OCI-LY3 (cell line): Measurements from ENCODE around the gene AURKA.

Experiments used
- H2AFZ ChIP-seq: fragments of 200-600, 300-600 bp; shearing (Covaris generic); 2 replicates; pipeline ENCODE4 v1.6.0; 2014; ENCODE audit warnings: antibody characterized with exemption, low read depth, low read length
- H3K27ac ChIP-seq: fragments of 200-600, 300-600 bp; sonication (generic); 2 replicates; pipeline ENCODE4 v1.5.1; 2014; ENCODE audit warnings: mild to moderate bottlenecking, low read length, moderate library complexity, mixed read lengths
- H3K27me3 ChIP-seq: fragments of 200-600, 300-600 bp; sonication (generic); 2 replicates; pipeline ENCODE4 v1.6.1; 2014; ENCODE audit warnings: low read depth, low read length, mixed read lengths
- H3K36me3 ChIP-seq: fragments of 200-600, 300-600 bp; sonication (generic); replicated peaks from 2 replicates; pipeline ENCODE3; 2014; ENCODE audit warnings: low read depth, low read length, mixed read lengths
- H3K4me1 ChIP-seq: fragments of 300-600, 200-600 bp; sonication (generic); 2 replicates; pipeline ENCODE4 v1.6.1; 2014; ENCODE audit warnings: low read length, mixed read lengths
- H3K4me2 ChIP-seq: fragments of 200-600, 300-600 bp; sonication (generic); 2 replicates; pipeline ENCODE4 v1.6.1; 2014; ENCODE audit warnings: low read length, mixed read lengths
- H3K4me3 ChIP-seq: fragments of 300-600, 200-600 bp; sonication (generic); 2 replicates; pipeline ENCODE4 v1.5.1; 2014; ENCODE audit warnings: antibody characterized with exemption, mild to moderate bottlenecking, low read length, moderate library complexity
- H3K79me2 ChIP-seq: fragments of 300-600, 200-600 bp; shearing (Covaris generic); 2 replicates; pipeline ENCODE4 v1.6.1; 2014; ENCODE audit warnings: mild to moderate bottlenecking, low read length, mixed read lengths
- H3K9ac ChIP-seq: fragments of 300-600, 200-600 bp; shearing (Covaris generic); 2 replicates; pipeline ENCODE4 v1.6.0; 2014; ENCODE audit warnings: mild to moderate bottlenecking, low read length, moderate library complexity
- H3K9me3 ChIP-seq: fragments of 200-600, 300-600 bp; shearing (Covaris generic); 2 replicates; pipeline ENCODE4 v1.6.1; 2014; ENCODE audit warnings: low read length, mixed read lengths; ENCODE audit not compliant: insufficient read depth
- H4K20me1 ChIP-seq: fragments of 200-600, 300-600 bp; sonication (generic); 2 replicates; pipeline ENCODE4 v1.6.1; 2016; ENCODE audit warnings: low read length, mixed read lengths; ENCODE audit not compliant: insufficient read depth
- EZH2phosphoT487 ChIP-seq: fragments of 200-600 bp; shearing (Covaris generic); IDR thresholded peaks from 2 replicates; pipeline ENCODE4 v1.6.1; 2018; ENCODE audit warnings: antibody characterized with exemption, mixed run types, low read depth
- TF ChIP-seq, protein P1 (sequence below): fragments of 200-600, 300-600 bp; sonication (generic); IDR thresholded peaks from 2 replicates; pipeline ENCODE4 v1.5.1; 2014; ENCODE audit warnings: antibody characterized with exemption, low read length, low read depth

The AURKA gene

DNA sequence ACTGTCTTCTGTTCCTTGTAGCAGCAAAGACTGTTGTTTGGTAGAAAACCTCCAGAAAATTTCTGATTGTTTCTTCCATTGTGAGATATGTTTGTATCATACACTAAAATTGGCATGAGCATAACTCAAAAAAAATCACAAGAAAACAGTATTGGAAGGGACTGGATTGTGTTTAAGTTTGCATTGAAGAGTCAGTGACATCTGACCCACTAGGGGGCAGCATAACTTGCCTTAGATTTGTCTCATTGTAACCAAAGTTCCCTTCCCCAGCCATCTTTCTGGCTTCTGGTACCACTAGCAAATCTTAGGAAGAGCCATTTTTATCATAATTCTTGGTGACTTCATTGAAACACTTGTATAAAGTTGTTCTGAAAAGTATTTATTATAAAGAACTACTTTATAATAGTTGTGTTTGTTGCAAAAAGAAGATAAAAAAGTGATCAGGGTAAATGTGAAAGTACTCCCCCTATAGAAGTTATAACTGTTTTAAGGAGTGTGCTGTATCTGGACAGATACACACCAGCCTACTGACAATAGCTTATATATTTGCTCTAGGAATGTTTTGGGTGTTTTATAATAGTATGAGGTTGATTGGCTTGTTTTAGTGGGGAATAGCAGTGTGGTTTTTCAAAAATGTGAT lies 8.1 kb upstream of the AURKA start:
- Histone ChIP-seq H3K4me1 (no peaks in the 10 kb centered on the region), H3K9ac (no peak overlapping the region), H3K27ac (no peak overlapping the region), H3K36me3 (peaks cover 82% of the 10 kb centered on the region), H3K27me3 (no peaks in the 10 kb centered on the region), H4K20me1 (no peaks in the 10 kb centered on the region), H3K4me2 (no peak overlapping the region), H2AFZ (no peak overlapping the region), H3K9me3 (no peaks in the 10 kb centered on the region), H3K79me2 (peaks cover 59% of the 10 kb centered on the region), H3K4me3 (no peak overlapping the region)
- TF ChIP-seq, protein P1, sequence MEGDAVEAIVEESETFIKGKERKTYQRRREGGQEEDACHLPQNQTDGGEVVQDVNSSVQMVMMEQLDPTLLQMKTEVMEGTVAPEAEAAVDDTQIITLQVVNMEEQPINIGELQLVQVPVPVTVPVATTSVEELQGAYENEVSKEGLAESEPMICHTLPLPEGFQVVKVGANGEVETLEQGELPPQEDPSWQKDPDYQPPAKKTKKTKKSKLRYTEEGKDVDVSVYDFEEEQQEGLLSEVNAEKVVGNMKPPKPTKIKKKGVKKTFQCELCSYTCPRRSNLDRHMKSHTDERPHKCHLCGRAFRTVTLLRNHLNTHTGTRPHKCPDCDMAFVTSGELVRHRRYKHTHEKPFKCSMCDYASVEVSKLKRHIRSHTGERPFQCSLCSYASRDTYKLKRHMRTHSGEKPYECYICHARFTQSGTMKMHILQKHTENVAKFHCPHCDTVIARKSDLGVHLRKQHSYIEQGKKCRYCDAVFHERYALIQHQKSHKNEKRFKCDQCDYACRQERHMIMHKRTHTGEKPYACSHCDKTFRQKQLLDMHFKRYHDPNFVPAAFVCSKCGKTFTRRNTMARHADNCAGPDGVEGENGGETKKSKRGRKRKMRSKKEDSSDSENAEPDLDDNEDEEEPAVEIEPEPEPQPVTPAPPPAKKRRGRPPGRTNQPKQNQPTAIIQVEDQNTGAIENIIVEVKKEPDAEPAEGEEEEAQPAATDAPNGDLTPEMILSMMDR, result peak; percentile 97
- TF ChIP-seq EZH2phosphoT487, result no peak

- H4K20me1 ChIP-seq, result 0 out of 2 replicates have a peak, but pooled peaks cover 6% of the 10 kb centered on the region
- H3K9ac ChIP-seq, result no peak overlapping the region
- no peak overlapping the region for H3K4me3 ChIP-seq
- no peaks in the 10 kb centered on the region for H3K9me3 ChIP-seq
- H3K27ac ChIP-seq, result no peak overlapping the region
- H3K27me3 ChIP-seq, result no peaks in the 10 kb centered on the region
- H3K79me2 ChIP-seq, result peaks cover 79% of the 10 kb centered on the region
- H3K4me2 ChIP-seq, result no peak overlapping the region
- H3K4me1 ChIP-seq, result peaks cover 16% of the 10 kb centered on the region
- peaks cover 69% of the 10 kb centered on the region for H3K36me3 ChIP-seq
- H2AFZ ChIP-seq, result no peak overlapping the region
- TF ChIP-seq EZH2phosphoT487, result no peak
- TF ChIP-seq, protein P1, result no peak
Measured at GRCh38 chr20:56395166-56395565, 3.2 kb upstream of the AURKA start.

DNA sequence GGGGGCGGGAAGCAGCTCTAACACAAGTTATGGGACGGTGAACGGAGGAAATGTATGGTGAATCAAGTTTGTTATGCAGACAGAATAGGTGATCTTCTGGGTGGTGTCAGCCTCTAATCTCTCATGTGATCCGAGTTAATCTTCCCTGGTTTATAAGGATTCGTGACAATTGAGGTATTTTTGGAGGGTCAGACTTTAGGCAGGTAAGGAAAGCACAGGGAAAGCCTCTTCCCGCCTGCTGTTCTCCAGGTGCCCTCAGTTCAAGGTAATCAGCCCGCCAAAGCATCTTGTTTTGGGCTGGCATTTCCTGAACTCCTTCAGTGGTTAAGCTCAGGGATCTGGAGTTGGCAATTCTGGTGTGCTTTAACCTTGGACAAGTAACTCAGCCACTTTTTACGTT lies 1.6 kb upstream of the AURKA start:
- no peaks in the 10 kb centered on the region for H3K9me3 ChIP-seq
- H3K79me2 ChIP-seq, result peaks cover 82% of the 10 kb centered on the region
- peak overlapping the region; percentile 8; the same call in 1 of the 2 replicates for H3K27ac ChIP-seq
- H3K4me2 ChIP-seq, result peak overlapping the region; percentile 82
- peaks cover 16% of the 10 kb centered on the region for H3K4me1 ChIP-seq
- peak overlapping the region; percentile 90 for H3K9ac ChIP-seq
- H3K27me3 ChIP-seq, result no peaks in the 10 kb centered on the region
- peak overlapping the region; percentile 88 for H3K4me3 ChIP-seq
- peaks cover 9% of the 10 kb centered on the region; the same call in 1 of the 2 replicates for H4K20me1 ChIP-seq
- H3K36me3 ChIP-seq, result peaks cover 70% of the 10 kb centered on the region
- TF ChIP-seq EZH2phosphoT487, result no peak
- TF ChIP-seq, protein P1, result no peak
- no peak overlapping the region for H2AFZ ChIP-seq

GRCh38 chr20:56392881-56393482 lies 967 bp upstream of the AURKA start:
- no peak for TF ChIP-seq EZH2phosphoT487
- TF ChIP-seq, protein P1, result no peak
- H3K9me3 ChIP-seq, result no peaks in the 10 kb centered on the region
- H2AFZ ChIP-seq, result peak overlapping the region; percentile 31
- peaks cover 11% of the 10 kb centered on the region; the same call in 1 of the 2 replicates for H4K20me1 ChIP-seq
- peak overlapping the region; percentile 88 for H3K4me3 ChIP-seq
- H3K9ac ChIP-seq, result peak overlapping the region; percentile 90
- H3K36me3 ChIP-seq, result peaks cover 70% of the 10 kb centered on the region
- peak overlapping the region; percentile 82 for H3K4me2 ChIP-seq
- peaks cover 87% of the 10 kb centered on the region for H3K79me2 ChIP-seq
- H3K4me1 ChIP-seq, result peaks cover 16% of the 10 kb centered on the region
- no peaks in the 10 kb centered on the region for H3K27me3 ChIP-seq
- peak overlapping the region; percentile 80 for H3K27ac ChIP-seq
